Loucy (cell line): Measurements from ENCODE around the gene PFDN2.

ENCODE experiments used
- H2AFZ ChIP-seq: fragments of 200-600 bp; sonication (generic); 2 replicates; pipeline ENCODE4 v1.6.0; 2016; ENCODE audit warnings: antibody characterized with exemption, mild to moderate bottlenecking, low read length, moderate library complexity
- H3F3A ChIP-seq: fragments of 200-600 bp; 2 replicates; pipeline ENCODE4 v1.6.0; 2016; ENCODE audit warnings: antibody characterized with exemption, low read depth, mild to moderate bottlenecking
- H3K27me3 ChIP-seq: fragments of 200-600 bp; sonication (generic); 2 replicates; pipeline ENCODE4 v1.6.1; 2014; ENCODE audit warnings: low read length, mild to moderate bottlenecking; ENCODE audit not compliant: insufficient read depth, poor library complexity, severe bottlenecking
- H3K36me3 ChIP-seq: fragments of 200-600 bp; sonication (generic); 2 replicates; pipeline ENCODE4 v1.6.1; 2016; ENCODE audit warnings: low read length; ENCODE audit not compliant: insufficient read depth
- H3K4me1 ChIP-seq: fragments of 200-600 bp; sonication (generic); 2 replicates; pipeline ENCODE4 v1.5.1; 2014; ENCODE audit warnings: low read length, mild to moderate bottlenecking; ENCODE audit not compliant: insufficient read depth, poor library complexity, severe bottlenecking
- H3K4me2 ChIP-seq: fragments of 200-600 bp; sonication (generic); 2 replicates; pipeline ENCODE4 v1.6.0; 2014; ENCODE audit warnings: antibody characterized with exemption, low read length, low read depth, mild to moderate bottlenecking; ENCODE audit not compliant: poor library complexity, severe bottlenecking
- H3K4me3 ChIP-seq: fragments of 200-600 bp; sonication (generic); 2 replicates; pipeline ENCODE4 v1.5.1; 2014; ENCODE audit warnings: low read length, mild to moderate bottlenecking, mixed read lengths; ENCODE audit not compliant: poor library complexity, severe bottlenecking
- H3K79me2 ChIP-seq: fragments of 200-600 bp; sonication (generic); 2 replicates; pipeline ENCODE4 v1.6.1; 2014; ENCODE audit warnings: low read length; ENCODE audit not compliant: insufficient read depth
- H3K9ac ChIP-seq: fragments of 200-600 bp; sonication (generic); 2 replicates; pipeline ENCODE4 v1.6.0; 2014; ENCODE audit warnings: mild to moderate bottlenecking, low read depth, low read length, moderate library complexity; ENCODE audit not compliant: poor library complexity, severe bottlenecking
- H3K9me2 ChIP-seq: fragments of 200-600 bp; sonication (generic); replicated peaks from 2 replicates; pipeline ENCODE4 v1.6.1; 2016; ENCODE audit warnings: low read depth, low read length, mixed read lengths
- H3K9me3 ChIP-seq: fragments of 200-600 bp; sonication (generic); 2 replicates; pipeline ENCODE4 v1.6.1; 2014; ENCODE audit warnings: mild to moderate bottlenecking, antibody characterized with exemption, low read length, low read depth; ENCODE audit not compliant: insufficient read depth
- H4K20me1 ChIP-seq: fragments of 200-600 bp; sonication (generic); 2 replicates; pipeline ENCODE4 v1.6.0; 2014; ENCODE audit warnings: antibody characterized with exemption, low read length, mild to moderate bottlenecking; ENCODE audit not compliant: insufficient read depth, poor library complexity, severe bottlenecking
- CTCF ChIP-seq: fragments of 200-600 bp; sonication (generic); conservative IDR thresholded peaks from 2 replicates; pipeline ENCODE4 v1.5.1; 2014; ENCODE audit warnings: mild to moderate bottlenecking, antibody characterized with exemption, low read length
- EZH2phosphoT487 ChIP-seq: fragments of 200-600 bp; IDR thresholded peaks from 2 replicates; pipeline ENCODE4 v1.6.1; 2018; ENCODE audit warnings: antibody characterized with exemption, mild to moderate bottlenecking, moderate library complexity, borderline replicate concordance

PFDN2 gene

GRCh38 chr1:161153176-161153575 is 35.3 kb upstream of the PFDN2 start:
- Histone ChIP-seq H3K27me3 (no peaks in the 10 kb centered on the region), H3K9ac (peak overlapping the region; percentile 87)

GRCh38 chr1:161145832-161146231 is 28.0 kb upstream of the PFDN2 start:
- Histone ChIP-seq H3F3A (no peaks in the 10 kb centered on the region), H2AFZ (no peak overlapping the region), H3K9ac (no peak overlapping the region), H3K4me1 (no peaks in the 10 kb centered on the region), H3K27me3 (no peaks in the 10 kb centered on the region), H4K20me1 (no peaks in the 10 kb centered on the region), H3K4me2 (no peak overlapping the region), H3K79me2 (no peaks in the 10 kb centered on the region), H3K9me2 (no peaks in the 10 kb centered on the region), H3K9me3 (no peaks in the 10 kb centered on the region), H3K36me3 (no peaks in the 10 kb centered on the region), H3K4me3 (no peak overlapping the region)
- no peak for TF ChIP-seq EZH2phosphoT487
- TF ChIP-seq CTCF, result no peak

More at GRCh38 chr1:161153176-161153575, 35.3 kb upstream of the PFDN2 start:
- H3K4me3 ChIP-seq, result peak overlapping the region; percentile 85
- H4K20me1 ChIP-seq, result no peaks in the 10 kb centered on the region
- H3K9me2 ChIP-seq, result no peaks in the 10 kb centered on the region
- H3K4me2 ChIP-seq, result peak overlapping the region; percentile 73
- peaks cover 13% of the 10 kb centered on the region for H3K4me1 ChIP-seq
- no peak overlapping the region for H2AFZ ChIP-seq
- TF ChIP-seq EZH2phosphoT487 (no peak), CTCF (no peak)
- H3K79me2 ChIP-seq, result peaks cover 27% of the 10 kb centered on the region
- no peaks in the 10 kb centered on the region for H3F3A ChIP-seq
- H3K9me3 ChIP-seq, result no peaks in the 10 kb centered on the region
- peaks cover 11% of the 10 kb centered on the region; the same call in 1 of the 2 replicates for H3K36me3 ChIP-seq

GRCh38 chr1:161140755-161141400 is 23.0 kb upstream of the PFDN2 start:
- H3K9ac ChIP-seq, result no peak overlapping the region
- no peaks in the 10 kb centered on the region for H4K20me1 ChIP-seq
- no peaks in the 10 kb centered on the region for H3K4me1 ChIP-seq
- H3K9me2 ChIP-seq, result no peaks in the 10 kb centered on the region
- H2AFZ ChIP-seq, result no peak overlapping the region
- H3K36me3 ChIP-seq, result no peaks in the 10 kb centered on the region
- no peak for TF ChIP-seq CTCF
- TF ChIP-seq EZH2phosphoT487, result no peak
- H3K4me3 ChIP-seq, result no peak overlapping the region
- H3K79me2 ChIP-seq, result no peaks in the 10 kb centered on the region
- H3K9me3 ChIP-seq, result no peaks in the 10 kb centered on the region
- H3K27me3 ChIP-seq, result no peaks in the 10 kb centered on the region
- 0 out of 2 replicates have a peak, but pooled peaks cover 2% of the 10 kb centered on the region for H3F3A ChIP-seq
- H3K4me2 ChIP-seq, result no peak overlapping the region
